Measurements from ENCODE around the gene JUNB. TPM values are rescaled to one million over a fixed set of nuclear protein-coding genes. Genes with fewer than 3 reads are reported as not detected.

JUNB gene
- total and polyA plus RNA-seq, 2 of the 13 experiments (the other 11 are each of a cell fraction or from before 2014, with no cell fraction given): 7.7 to 8.2 TPM

- TF ChIP-seq IKZF5 (CRISPR knock-in tag; IDR thresholded peaks at IDR 0.05) (peak; percentile 81), TP53 (CRISPR knock-in tag; conservative IDR thresholded peaks at IDR 0.05) (no peak), ARHGAP35 (CRISPR knock-in tag; IDR thresholded peaks at IDR 0.05; ENCODE audit: borderline replicate concordance) (0 out of 2 replicates have a peak, but pooled peaks have one; percentile 28), ZSCAN25 (CRISPR knock-in tag; IDR thresholded peaks at IDR 0.05) (no peak; the same call in 1 of the 2 replicates), AKNA (CRISPR knock-in tag; IDR thresholded peaks at IDR 0.05; ENCODE audit: borderline replicate concordance) (no peak), ZNF460 (CRISPR knock-in tag; IDR thresholded peaks at IDR 0.05; ENCODE audit: borderline replicate concordance) (peak; percentile 55), ZNF543 (CRISPR knock-in tag; IDR thresholded peaks at IDR 0.05) (peak; percentile 85), ZNF446 (CRISPR knock-in tag; IDR thresholded peaks at IDR 0.05) (peak; percentile 89), TCF7L2 (IDR thresholded peaks at IDR 0.05; ENCODE audit: low read depth, low read length) (no peak), ZNF383 (CRISPR knock-in tag; IDR thresholded peaks at IDR 0.05; ENCODE audit: borderline replicate concordance) (peak; percentile 52; the same call in 1 of the 2 replicates), ZNF75D (CRISPR knock-in tag; IDR thresholded peaks at IDR 0.05; ENCODE audit: borderline replicate concordance) (0 out of 2 replicates have a peak, but pooled peaks have one; percentile 89), ZNF614 (CRISPR knock-in tag; IDR thresholded peaks at IDR 0.05; ENCODE audit: borderline replicate concordance) (0 out of 2 replicates have a peak, but pooled peaks have one; percentile 28)
- TF ChIP-seq, protein P1, sequence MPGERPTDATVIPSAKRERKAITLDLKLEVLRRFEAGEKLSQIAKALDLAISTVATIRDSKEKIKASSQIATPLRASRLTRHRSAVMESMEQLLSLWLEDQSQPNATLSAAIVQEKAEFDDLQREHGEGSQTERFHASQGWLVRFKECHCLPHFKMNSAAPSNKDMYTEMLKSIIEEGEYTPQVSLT (CRISPR knock-in tag; IDR thresholded peaks at IDR 0.05; ENCODE audit: borderline replicate concordance, low read depth): no peak; the same call in 1 of the 2 replicates
- TF ChIP-seq, protein P2, sequence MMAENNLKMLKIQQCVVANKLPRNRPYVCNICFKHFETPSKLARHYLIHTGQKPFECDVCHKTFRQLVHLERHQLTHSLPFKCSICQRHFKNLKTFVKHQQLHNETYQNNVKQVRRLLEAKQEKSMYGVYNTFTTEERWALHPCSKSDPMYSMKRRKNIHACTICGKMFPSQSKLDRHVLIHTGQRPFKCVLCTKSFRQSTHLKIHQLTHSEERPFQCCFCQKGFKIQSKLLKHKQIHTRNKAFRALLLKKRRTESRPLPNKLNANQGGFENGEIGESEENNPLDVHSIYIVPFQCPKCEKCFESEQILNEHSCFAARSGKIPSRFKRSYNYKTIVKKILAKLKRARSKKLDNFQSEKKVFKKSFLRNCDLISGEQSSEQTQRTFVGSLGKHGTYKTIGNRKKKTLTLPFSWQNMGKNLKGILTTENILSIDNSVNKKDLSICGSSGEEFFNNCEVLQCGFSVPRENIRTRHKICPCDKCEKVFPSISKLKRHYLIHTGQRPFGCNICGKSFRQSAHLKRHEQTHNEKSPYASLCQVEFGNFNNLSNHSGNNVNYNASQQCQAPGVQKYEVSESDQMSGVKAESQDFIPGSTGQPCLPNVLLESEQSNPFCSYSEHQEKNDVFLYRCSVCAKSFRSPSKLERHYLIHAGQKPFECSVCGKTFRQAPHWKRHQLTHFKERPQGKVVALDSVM (CRISPR knock-in tag; IDR thresholded peaks at IDR 0.05): peak; percentile 77
Measured at GRCh38 chr19:12801466-12802266, 10.4 kb downstream of the JUNB start, which contains the start of the genes PRDX2 and THSD8 (continued).

Measured in HepG2 (cell line).